ENCODE measurements around the gene EHBP1.
A peak's percentile ranks its signal among the peaks of the same experiment; 100 is the strongest.
"Not testable (repeated sequence)": the region's sequence is repeated elsewhere in the genome, so short reads cannot be mapped to it uniquely, and the experiment has no call there.

The EHBP1 gene

DNA sequence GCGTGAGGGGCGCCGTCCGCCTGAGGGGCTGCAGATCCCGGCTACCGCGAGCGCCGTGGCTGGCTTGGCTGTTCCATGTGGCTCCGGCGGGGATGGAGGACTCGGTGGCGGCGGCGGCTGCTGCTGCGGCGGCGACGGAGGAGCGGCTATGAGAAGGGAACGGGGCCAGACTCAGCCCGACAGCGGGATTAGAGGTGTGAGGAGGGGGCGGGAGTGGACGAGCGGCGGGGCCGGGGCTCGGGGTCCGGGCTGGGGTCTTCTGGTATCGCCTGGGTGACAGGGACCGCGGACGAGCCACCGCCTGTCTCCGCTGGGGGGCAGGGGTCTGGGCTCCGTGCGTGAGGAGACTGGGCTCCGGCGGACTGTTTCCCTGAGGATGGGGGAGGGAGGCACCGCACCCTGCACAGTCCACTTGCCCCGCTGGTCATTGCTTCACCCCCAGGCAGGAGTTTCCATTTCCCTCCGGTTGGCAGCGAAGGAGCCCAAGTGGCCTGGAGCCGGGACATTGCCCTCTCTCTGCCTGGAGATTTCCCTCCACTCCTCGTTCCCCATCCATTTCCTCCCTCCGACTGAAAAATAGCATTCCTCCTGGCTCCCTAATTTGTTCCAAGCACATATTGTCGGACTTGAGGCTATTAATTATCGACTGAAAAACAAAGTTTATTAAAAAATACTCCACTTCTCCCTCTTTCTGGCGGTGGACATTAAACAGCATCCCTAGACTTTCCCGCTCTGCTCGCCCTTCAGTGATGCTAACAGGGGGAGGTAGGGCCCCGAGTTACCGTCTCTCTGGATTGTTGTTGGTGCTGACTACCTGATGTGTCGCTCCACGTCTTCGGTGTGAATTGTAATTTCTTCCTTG, 577 bp downstream of the EHBP1 start:
- peak; percentile 25 for DNase-seq

DNA sequence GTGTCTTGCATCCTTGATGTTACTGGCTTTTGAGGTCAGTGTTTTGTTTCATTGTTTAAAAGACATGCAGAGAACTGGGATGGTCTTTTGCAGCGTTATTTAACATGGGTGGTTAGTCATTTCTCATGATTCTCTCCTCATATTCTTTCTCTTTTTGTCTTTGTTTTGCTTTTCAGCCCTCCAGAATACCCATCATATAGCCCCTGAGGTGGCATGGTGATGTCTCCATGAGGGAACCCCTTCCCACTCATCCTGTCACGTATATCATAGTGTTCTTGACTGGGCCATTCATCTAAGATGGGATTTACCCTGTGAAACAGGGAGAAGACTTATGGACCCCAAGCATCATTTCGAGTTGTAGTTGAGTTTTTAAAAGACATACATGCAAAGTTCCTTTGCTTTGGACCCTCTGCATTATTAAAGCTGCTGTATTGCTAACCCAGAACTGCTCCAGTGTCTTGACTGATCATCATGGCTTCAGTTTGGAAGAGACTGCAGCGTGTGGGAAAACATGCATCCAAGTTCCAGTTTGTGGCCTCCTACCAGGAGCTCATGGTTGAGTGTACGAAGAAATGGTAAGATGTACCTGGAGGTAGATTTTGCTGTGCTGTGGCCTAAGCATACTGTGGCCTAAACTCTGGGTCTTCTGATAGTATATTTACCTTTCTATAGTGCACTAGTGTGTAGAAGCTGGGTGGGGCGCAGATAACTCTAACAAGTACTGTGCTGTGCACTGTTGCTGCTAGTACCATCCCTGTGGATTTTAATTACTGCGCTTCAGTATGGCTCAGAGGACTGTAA, 1.4 kb downstream of the EHBP1 start:
- no peak for DNase-seq

DNA sequence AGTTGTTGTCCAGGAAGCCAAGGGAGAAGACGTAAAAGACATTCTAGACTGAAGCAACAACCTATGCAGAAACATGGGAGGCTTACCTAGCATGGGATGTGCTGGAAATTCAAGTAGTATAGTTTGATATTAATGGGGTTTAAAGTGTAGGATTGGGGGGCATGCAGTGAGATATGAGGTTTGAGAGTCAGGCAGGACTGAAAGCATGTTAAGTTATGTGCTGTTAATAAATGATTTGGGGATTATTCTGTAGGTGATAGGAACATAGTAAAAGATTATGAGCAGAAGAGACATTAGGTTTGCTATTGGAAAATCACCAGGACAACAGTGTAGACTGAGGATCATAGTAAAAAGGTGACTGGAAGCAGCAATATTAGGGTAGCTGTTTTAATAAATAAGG, 3.2 kb downstream of the EHBP1 start:
- no peak for DNase-seq

GRCh38 chr2:62711832-62712494, 6.5 kb downstream of the EHBP1 start:
- DNase-seq = no peak

- DNase-seq = not testable (repeated sequence)
Measured at GRCh38 chr2:62713196-62713595, 7.7 kb downstream of the EHBP1 start.

GRCh38 chr2:62713837-62714236, 8.3 kb downstream of the EHBP1 start:
- no peak for DNase-seq

DNA sequence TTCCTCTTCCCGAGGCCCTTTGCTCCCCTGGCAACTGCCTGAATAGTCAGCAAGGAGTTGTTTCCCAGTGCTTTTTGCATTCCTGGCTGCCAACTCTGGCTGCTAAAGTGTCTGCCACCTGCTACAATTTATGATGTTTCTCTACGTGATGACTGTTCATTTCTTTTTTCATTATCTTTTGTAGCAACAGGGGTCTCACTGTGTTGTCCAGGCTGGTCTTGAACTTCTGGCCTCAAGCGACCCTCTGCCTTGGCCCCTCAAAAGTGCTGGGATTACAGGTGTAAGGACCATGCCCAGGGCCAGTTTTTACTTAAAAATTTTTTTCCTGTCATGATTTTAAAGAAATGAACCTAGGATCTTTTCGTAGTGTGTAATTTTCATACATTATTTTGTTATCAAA, 11.3 kb downstream of the EHBP1 start:
- no peak for DNase-seq

DNA sequence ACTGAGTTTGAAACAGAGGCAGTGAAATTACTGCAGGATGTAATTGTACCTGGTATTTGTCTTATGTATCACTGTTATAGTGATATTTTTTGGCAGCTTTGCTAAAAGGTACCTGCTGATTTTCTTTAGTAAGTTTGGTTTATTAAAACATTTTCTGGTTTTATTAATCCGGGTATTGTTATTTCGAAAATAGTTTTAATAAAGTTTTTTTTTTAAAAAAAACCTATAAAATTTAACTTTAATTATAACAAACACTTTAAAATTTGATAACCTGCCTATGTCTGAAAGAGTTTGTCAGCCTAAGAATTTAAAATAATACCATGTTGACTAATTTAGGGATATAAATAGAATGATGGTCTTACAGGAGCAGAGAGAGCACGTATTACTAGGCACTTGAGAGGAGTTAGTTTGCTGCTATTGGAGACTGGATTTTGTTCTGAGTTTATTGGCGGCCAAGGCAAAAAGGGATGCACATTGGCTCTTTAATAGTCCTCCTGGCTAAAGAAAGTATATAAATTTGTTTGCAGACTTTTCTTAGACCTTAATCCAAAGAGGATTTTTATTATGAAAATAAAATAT, 12.1 kb downstream of the EHBP1 start:
- DNase-seq = no peak

DNA sequence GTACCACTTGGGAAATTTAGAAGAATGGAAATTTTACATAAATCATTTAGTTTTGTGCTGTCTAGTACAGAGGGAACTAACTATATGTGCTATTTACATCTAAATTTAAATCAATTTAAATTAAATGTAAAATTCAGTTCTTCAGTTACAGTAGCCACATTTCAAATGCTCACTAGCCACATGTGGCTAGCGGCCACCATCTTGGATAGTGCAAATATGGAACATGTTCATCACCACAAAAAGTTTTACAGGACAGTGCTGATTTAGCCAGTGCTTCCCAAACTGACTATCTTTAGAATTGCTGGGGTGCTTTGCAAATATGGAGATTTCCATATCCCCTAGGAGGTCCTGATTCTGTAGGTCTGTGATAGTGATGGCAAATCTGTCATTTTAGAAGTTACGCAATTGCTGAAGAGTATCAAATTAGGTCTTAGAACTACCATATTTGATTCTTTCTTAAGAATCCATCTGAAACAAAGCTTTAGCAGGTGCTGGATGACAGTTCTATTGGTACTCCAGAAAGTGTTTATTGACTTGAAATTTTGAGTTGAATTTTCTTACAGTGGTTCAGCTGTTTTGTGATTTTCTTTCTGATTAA, 12.8 kb downstream of the EHBP1 start:
- DNase-seq = no peak

GRCh38 chr2:62719757-62720156, 14.2 kb downstream of the EHBP1 start:
- no peak for DNase-seq

DNA sequence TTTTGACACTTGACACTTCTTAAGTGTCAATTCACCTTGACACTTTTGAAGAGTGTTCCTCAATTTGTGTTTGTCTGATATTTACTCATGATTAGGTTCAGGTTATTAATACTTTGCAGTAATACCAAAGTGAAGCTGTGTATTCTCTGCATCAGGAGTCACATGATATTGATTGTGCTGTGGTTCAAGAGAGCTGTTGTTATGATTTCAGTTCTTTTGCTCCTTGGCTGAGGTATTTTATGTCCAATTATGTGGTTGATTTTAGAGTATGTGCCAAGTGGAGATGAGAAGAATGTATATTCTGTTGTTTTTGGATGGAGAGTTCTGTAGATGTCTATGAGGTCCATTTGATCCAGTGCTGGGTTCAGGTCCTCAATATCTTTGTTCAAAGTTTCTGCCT, 17.2 kb downstream of the EHBP1 start:
- no peak for DNase-seq

- DNase-seq = no peak
Measured at GRCh38 chr2:62723253-62723652, 17.7 kb downstream of the EHBP1 start.

GRCh38 chr2:62724106-62724505, 18.6 kb downstream of the EHBP1 start:
- no peak for DNase-seq

- peak; percentile 10 for DNase-seq
Measured at GRCh38 chr2:62724886-62725711, 19.6 kb downstream of the EHBP1 start.

DNA sequence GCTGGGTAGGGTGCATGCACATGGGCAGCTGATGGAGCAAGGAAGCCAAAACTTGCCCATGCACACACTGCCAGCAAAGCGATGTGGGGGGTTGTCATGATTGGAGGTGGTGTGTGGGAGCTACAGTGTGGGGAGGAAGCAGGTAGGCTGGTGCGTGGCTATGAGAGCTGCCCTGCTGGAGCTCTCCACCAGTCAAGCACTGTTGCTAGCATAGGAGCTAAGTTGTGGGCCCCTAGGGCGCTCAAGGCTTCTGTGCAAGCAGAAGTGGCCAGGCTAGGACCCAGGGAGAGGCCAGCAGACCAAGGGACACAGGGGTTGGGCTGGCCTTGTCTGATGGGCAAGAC, 20.2 kb downstream of the EHBP1 start:
- no peak for DNase-seq

DNA sequence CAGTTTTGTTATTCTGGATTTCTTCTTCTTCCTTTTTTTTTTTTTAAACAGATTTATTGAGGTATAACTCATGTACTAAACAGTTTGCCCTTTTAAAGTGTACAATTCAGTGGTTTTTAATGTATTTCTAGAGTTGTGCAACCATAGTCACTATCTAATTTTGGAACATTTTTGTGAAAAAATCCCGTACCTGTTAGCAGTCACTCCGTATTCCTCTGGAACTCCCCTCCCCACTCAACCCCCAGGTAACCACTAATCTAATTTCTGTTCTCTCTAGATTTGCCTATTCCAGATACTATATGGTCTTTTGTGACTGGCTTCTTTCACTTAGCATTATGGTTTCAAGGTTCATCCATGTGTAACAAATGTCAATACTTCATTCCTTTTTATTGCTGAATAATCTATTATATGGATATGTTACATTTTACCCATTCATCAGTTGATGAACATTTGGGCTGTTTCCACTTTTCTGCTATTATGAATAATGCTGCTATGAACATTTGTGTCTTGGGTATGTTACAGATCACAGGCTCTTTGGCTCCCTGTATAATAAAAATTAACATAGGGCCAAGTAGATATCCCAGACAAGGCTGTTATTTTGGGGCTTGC, 21.9 kb downstream of the EHBP1 start:
- no peak for DNase-seq

DNA sequence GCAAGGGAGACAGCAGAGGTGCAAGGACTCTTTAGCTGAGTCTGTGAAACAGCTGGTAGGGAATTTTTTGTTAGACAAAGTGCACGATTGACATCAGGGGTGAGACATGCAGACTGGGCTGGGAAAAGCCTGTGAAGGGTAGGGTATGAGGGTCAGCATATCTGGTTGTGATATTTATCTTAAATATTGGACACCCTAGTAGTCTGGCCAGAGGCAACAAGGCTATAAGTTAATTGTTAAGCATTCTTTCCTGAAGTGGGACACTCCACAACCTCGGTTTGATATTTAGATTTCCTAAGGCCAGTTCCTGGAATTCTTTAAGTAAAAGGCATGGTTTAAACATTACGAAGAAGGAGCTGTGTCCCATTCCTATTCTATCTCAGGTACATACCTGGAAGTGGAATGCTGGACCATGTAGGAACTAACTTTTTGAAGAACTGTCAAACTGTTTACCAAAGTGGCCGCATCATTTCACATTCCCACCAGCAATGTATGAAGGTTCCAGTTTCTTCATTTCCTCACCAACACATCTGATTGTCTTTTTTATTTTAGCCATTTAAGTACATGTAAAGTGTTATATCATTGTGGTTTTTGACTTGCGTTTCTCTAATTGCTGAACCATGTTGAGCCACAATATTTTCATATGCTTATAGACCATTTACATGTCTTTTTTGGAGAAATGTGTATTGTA, 22.5 kb downstream of the EHBP1 start:
- no peak for DNase-seq

GRCh38 chr2:62731275-62731674, 25.8 kb downstream of the EHBP1 start:
- no peak for DNase-seq

- no peak for DNase-seq
Measured at GRCh38 chr2:62732262-62732777, 26.8 kb downstream of the EHBP1 start.

GRCh38 chr2:62733546-62733945, 28.0 kb downstream of the EHBP1 start:
- no peak for DNase-seq
